ENCODE results near the gene CFAP119.
"Not testable (repeated sequence)": the region's sequence is repeated elsewhere in the genome, so short reads cannot be mapped to it uniquely, and the experiment has no call there.

The CFAP119 gene

DNA sequence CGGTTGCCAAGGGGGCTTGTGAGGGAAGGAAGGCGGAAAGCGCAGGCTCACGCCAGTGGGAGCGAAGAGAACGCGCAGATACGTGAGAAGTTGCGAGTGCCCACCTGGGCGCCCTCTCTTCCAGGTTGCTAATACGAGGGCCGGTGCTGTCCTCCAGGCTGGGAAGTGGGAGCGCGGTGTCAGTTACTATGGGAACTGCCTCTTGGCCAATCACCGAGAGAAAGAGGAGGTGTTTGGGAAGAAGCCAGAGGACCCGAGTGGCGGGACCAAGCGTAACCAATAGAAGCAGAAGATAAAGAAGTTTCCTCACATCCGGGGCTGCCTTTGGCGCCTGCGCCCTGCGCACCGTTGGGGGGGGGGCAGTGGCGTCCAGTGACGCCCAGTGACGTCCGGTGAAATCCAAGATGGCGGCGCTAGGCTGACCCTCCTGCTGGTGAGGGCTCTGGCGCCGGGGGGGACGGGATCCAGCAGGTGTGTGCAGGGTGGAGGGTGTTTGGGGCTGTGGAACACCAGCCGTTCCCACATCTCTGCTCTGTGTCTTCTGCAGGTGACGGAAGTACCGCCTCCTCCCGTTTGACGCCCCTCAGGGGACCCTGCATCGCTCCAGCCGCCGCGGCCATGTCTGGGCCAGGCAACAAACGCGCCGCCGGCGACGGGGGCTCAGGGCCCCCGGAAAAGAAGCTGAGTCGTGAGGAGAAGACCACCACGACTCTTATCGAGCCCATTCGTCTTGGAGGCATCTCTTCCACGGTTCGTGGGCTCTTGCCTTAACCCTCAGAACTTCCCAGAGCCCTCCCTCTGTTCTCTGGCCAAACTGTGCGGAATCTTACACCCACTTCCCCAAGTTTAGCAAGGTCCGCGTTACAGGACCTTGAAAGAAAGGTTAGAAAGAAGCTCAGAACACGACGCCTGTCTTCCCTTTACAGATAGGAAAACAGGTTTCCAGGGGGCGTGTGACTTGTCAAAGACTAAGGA is at the start of gene CFAP119, which contains the start of gene RNF40:
Gene CFAP119, minus strand, starts transcription at position 135 of the 975 bp plus-strand sequence. CDS start 314 bp downstream, outside the sequence.
Gene RNF40, plus strand, starts transcription at position 395 of the 975 bp plus-strand sequence. Its CDS starts 224 bp downstream, at position 619.
- H3K4me3 ChIP-seq: peak within 1 kb of the TSS; percentile 92
- peak; percentile 98 for DNase-seq (ENCODE audit: low spot score)
- H3K27ac ChIP-seq: peak within 1 kb of the TSS; percentile 90 to 97
- TF ChIP-seq, protein P1, sequence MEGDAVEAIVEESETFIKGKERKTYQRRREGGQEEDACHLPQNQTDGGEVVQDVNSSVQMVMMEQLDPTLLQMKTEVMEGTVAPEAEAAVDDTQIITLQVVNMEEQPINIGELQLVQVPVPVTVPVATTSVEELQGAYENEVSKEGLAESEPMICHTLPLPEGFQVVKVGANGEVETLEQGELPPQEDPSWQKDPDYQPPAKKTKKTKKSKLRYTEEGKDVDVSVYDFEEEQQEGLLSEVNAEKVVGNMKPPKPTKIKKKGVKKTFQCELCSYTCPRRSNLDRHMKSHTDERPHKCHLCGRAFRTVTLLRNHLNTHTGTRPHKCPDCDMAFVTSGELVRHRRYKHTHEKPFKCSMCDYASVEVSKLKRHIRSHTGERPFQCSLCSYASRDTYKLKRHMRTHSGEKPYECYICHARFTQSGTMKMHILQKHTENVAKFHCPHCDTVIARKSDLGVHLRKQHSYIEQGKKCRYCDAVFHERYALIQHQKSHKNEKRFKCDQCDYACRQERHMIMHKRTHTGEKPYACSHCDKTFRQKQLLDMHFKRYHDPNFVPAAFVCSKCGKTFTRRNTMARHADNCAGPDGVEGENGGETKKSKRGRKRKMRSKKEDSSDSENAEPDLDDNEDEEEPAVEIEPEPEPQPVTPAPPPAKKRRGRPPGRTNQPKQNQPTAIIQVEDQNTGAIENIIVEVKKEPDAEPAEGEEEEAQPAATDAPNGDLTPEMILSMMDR (IDR thresholded peaks at IDR 0.05): no peak

DNA sequence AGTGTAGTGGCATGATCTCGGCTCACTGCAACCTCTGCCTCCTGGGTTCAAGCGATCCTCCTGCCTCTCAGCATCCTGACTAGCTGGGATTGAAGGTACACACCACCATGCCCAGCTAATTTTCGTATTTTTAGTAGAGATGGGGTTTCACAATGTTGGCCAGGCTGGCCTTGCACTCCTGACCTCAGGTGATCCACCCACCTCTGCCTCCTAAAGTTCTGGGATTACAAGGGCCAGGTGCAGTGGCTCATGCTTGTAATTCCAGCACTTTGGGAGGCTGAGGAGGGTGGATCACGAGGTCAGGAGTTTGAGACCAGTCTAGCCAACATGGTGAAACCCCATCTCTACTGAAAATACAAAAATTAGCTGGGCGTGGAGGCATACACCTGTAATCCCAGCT is 47.8 kb upstream of the CFAP119 start:
- not testable (repeated sequence) for DNase-seq (ENCODE audit: low spot score); H3K27ac ChIP-seq; H3K4me3 ChIP-seq

DNA sequence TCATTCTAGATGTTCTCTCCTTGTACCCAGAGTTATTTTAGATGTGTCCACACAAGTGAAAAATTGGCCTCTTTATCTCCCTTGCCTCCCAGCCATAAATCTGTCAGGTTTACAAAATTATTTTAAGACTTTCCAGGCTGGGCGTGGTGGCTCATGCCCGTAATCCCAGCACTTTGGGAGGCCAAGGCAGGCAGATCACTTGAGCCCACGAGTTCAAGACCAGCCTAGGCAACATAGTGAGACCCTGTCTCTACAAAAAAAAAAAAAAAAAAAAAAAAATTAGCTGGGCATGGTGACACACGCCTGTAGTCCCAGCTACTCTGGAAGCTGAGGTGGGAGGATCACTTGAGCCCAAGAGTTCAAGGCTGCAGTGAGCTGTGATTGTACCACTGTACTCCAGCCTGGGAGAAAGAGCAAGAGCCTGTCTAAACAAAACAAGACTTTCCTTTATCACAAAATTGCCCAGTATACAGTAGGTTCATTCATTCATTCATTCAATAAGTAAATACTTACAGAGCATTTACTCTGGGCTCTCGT is 47.1 kb upstream of the CFAP119 start:
- not testable (repeated sequence) for H3K4me3 ChIP-seq; DNase-seq (ENCODE audit: low spot score); H3K27ac ChIP-seq

GRCh38 chr16:30808146-30808545 is 46.3 kb upstream of the CFAP119 start:
- no peak for DNase-seq (ENCODE audit: low spot score)
- TF ChIP-seq, protein P1 (IDR thresholded peaks at IDR 0.05): no peak
- no peak overlapping the region for H3K4me3 ChIP-seq
- no peak overlapping the region for H3K27ac ChIP-seq

DNA sequence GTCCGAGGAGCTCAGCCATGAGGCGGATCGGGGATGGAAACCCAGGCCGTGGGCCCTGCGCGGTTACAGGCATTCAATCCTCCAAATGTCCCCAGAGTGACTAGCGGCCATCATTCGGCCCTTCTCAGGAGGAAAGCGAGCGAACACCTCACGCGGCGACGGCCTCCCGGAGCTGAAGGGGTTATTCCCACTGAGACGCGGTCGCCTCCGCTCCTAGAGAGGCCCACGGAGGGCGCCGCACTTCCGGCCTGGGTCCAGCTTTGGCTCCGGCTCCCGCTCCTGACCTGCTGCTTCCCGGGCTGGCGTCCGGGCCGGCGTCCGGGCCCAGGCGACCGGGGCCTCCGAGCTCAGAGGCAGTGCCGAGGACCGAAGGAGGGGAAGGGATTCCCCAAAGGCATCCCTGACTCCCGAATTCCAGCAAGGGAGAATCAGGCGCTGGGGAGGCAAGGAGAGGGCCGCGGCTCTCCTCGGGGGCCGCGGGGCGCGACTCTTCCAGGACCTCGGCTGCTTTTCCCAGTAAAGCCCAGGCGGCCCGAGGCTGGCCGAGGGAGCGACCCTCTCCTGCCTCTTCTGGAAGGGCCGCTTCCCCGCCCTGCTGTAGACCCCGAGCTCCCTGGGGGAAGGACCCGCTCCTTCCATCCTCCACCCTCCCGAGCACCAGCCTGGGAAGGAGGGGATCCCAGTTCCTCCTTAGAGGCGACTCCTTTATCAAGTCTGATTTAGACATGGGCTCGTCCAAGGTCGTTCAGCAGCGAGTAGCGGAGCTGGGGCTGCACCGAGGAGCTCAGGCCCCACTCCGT is 43.7 kb upstream of the CFAP119 start:
- TF ChIP-seq, protein P1 (IDR thresholded peaks at IDR 0.05): no peak
- DNase-seq (ENCODE audit: low spot score): peak; percentile 90
- Histone ChIP-seq H3K4me3 (peak overlapping the region; percentile 79), H3K27ac (peak overlapping the region; percentile 61 to 90)

- DNase-seq (ENCODE audit: low spot score): no peak
- TF ChIP-seq, protein P1 (IDR thresholded peaks at IDR 0.05): no peak
- peak overlapping the region; percentile 61 to 90 for H3K27ac ChIP-seq
- peak overlapping the region; percentile 79 for H3K4me3 ChIP-seq
These were observed 43.2 kb upstream of the CFAP119 start for GRCh38 chr16:30805056-30805369.

DNA sequence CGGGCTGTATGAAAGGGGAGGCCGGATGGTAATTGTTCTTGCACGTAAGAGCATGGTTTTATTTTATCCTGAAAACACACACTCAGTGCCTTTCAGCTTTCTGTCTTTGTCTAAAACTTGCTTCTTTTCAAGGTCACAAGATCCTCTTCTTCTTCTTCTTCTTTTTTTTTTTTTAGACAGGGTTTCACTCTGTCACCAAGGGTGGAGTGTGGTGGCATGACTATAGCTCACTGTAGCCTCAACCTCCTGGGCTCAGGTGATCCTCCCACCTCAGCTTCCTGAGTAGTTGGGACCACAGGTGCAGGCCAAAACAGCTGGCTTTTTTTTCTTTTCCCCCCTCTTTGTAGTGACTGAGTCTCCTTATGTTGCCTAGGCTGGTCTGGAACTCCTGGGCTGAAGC is 41.1 kb upstream of the CFAP119 start:
- TF ChIP-seq, protein P1 (IDR thresholded peaks at IDR 0.05): no peak
- H3K27ac ChIP-seq: no peak overlapping the region
- no peak overlapping the region for H3K4me3 ChIP-seq
- DNase-seq (ENCODE audit: low spot score): no peak

Data from coronary artery (tissue), 2 donors.